ENCODE data around the gene FOXL2NB. TPM values are rescaled to one million over a fixed set of nuclear protein-coding genes. Genes with fewer than 3 reads are reported as not detected.

The FOXL2NB gene
- polyA plus RNA-seq, 4 donors = 0.06 TPM; not detected in 3

- DNase-seq (ENCODE audit: low read depth in 4 of 4, low spot score in 3 of 4) = no peak
These were observed 40.2 kb downstream of the FOXL2NB start for GRCh38 chr3:138987181-138987580.

- no peak for DNase-seq (ENCODE audit: low read depth in 4 of 4, low spot score in 3 of 4)
These were observed 48.7 kb downstream of the FOXL2NB start for GRCh38 chr3:138995706-138996105.

Other genes with a start within 250 kb of the FOXL2NB start
- 10 to 100 TPM; 10.9 to 34.1 (median 32.7) TPM for gene PIK3CB, start 112.3 kb upstream of the FOXL2NB start, polyA plus RNA-seq (ENCODE audit: insufficient read length in 4 of 4)
- not detected for gene FOXL2, start 80 bp upstream of the FOXL2NB start, polyA plus RNA-seq (ENCODE audit: insufficient read length in 4 of 4)
- not detected for gene PRR23A, start 59.1 kb downstream of the FOXL2NB start, polyA plus RNA-seq (ENCODE audit: insufficient read length in 4 of 4)
- gene PRR23B, start 73.7 kb downstream of the FOXL2NB start, polyA plus RNA-seq (ENCODE audit: insufficient read length in 4 of 4) = not detected
- under 1 TPM in 1 of 4 donors, not detected in 3; 0.12 TPM for gene PRR23C, start 97.7 kb downstream of the FOXL2NB start, polyA plus RNA-seq (ENCODE audit: insufficient read length in 4 of 4)

All from left renal pelvis (tissue), 4 donors.